HL-60/S4 treated with phorbol 12-myristate 13-acetate at 8.2 ng/mL for 4 days and 3 days (cell line): ENCODE data around the gene LARP1.
"Not testable (repeated sequence)": the region's sequence is repeated elsewhere in the genome, so short reads cannot be mapped to it uniquely, and the experiment has no call there.

Source experiments
- in situ Hi-C: fragments of 300-500 bp; cut with MboI; formaldehyde crosslinking; loops from 2 replicates; pipeline ENCODE4 v1.15.0; 2022; ENCODE audit warnings: low sequenced_read_pairs

LARP1 gene

DNA sequence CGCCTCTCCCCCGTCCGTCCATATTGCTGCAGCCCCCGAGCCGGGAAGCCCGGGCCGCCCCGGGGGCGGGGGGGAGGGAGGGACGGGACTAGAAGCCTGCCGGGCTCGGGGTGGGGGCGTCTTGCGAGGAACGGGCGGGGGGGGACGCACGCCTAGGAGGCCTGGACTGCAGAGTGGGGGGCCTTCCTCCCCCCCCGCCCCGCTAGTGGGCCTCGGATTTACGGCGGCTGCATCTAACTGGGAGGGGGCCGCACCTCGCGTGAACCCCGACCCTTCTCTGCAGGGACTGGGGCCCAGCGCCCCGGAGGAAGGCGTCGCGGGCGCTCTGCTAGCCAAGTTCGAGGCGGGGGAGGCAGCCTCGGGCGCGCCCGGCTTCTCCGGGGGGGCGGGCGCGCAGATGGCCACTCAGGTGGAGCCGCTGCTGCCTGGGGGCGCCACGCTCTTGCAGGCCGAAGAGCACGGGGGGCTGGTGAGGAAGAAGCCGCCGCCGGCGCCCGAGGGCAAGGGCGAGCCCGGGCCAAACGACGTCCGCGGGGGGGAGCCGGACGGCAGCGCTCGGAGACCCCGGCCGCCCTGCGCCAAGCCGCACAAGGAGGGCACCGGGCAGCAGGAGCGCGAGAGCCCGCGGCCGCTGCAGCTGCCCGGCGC, at the start of gene LARP1:
Gene LARP1, plus strand, starts transcription at position 17 of the 648 bp plus-strand sequence. Its CDS starts 381 bp downstream, at position 398.
- in situ Hi-C loops = no loop called here

DNA sequence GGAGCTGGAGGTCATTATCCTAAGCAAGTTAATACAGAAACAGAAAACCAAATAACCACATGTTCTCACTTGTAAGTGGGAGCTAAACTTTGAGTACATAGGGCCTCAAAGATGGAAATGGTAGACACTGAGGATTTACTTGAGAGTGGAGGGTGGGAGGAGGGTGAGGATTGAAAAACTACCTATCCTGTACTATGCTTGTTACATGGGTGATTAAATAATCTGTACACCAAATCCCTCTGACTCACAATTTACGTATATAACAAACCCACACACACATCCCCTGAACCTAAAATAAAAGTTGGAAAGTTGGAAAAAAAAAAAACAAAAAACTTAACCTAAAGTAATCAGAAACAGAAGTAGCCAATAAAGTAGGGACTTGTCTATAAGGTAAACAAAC, 48.8 kb upstream of the LARP1 start:
- in situ Hi-C loops = no loop called here

DNA sequence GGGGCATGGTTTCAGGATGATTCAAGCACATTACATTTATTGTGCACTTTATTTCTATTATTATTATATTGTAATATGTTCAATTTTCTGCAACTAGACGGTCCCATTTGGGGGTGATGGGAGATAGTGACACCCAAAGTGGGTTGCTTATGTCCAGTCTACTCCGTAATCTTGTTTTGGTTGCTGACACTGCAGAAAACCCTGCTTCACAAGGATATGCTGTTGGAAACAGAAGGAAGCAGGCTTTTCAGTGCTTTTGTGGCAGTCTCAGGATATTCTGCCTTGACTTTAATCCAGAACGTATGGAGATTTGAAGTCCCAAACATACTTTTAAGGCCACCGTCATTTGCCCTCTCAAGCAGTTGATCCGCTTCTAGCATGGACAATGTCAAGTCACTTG, 47.5 kb upstream of the LARP1 start:
- in situ Hi-C loops = no loop called here

DNA sequence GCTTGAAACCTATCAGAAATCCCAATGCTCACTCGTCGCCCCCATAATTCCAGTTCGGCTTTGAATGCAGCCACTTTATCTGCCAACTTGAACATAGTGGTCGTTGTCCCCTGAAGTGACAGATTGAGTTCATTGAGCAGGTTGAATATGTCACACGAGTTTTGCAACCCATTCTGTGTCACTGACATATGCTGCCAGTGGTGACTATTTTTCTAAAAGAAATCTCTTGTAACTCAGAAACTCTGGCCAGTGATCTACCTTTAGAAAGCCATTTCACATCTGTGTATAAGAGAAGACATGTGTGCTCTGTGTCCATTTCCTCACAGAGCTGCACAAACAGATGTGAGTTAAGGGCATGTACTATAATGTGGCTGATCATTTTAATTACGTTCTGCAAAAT, 47.0 kb upstream of the LARP1 start:
- in situ Hi-C loops = no loop called here

DNA sequence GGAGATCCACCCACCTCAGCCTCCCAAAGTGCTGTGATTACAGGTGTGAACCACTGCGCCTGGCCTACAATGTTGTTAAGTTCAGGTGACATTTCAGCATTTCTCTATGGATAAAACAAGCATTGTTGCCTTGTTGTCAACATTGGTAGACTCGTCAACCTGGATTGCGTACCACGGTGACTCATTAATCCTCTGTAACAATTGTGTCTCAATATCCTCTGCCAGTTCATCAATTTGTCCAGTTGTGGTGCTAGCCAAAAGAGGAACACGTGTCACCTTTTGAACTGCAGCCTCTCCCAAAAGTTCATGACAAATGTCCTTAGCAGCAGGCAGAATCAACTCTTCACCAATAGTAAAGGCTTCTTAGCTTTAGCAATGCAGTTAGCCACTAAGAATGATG, 46.3 kb upstream of the LARP1 start:
- in situ Hi-C loops = no loop called here

DNA sequence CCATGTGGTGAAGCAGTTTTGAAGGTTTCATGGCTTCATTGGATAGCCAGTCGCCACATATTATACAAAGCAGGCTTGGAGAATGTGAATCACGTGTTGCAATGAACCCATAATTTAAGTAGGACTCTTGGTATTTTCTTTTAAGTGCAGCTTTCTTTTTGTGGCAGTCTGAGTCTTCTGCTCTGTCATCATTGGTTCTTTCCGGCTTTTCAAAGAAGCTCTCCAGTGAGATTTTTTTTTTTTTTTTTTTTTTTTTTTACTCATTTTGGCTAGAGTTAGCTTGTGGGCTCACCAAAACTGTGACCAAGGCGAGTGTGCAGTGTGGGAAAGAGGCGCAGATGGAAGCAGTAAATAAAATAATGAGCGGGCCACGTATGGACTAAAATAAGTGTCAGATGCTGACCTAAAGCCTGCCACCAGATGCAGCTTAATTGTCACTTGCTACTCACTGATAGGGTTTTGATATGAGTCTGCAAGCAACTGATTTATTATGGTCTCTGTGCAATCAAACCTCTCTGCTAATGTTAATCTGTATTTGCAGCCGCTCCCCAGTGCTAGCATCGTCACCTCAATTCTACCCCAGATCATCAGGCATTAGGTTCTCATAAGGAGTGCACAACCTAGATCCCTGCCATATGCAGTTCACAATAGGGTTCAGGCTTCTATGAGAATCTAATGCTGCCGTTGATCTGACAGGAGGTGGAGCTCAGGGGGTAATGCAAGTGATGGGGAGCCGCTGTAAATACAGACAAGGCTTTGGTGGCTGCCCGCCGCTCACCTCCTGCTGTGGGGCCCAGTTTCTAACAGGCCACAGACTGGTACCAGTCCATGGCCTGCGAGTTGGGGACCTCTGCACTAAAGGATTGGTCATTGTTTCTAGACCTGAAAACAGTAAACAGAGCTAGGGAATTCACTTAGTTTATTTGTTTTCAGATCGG, 45.5 kb upstream of the LARP1 start:
- in situ Hi-C loops = no loop called here

DNA sequence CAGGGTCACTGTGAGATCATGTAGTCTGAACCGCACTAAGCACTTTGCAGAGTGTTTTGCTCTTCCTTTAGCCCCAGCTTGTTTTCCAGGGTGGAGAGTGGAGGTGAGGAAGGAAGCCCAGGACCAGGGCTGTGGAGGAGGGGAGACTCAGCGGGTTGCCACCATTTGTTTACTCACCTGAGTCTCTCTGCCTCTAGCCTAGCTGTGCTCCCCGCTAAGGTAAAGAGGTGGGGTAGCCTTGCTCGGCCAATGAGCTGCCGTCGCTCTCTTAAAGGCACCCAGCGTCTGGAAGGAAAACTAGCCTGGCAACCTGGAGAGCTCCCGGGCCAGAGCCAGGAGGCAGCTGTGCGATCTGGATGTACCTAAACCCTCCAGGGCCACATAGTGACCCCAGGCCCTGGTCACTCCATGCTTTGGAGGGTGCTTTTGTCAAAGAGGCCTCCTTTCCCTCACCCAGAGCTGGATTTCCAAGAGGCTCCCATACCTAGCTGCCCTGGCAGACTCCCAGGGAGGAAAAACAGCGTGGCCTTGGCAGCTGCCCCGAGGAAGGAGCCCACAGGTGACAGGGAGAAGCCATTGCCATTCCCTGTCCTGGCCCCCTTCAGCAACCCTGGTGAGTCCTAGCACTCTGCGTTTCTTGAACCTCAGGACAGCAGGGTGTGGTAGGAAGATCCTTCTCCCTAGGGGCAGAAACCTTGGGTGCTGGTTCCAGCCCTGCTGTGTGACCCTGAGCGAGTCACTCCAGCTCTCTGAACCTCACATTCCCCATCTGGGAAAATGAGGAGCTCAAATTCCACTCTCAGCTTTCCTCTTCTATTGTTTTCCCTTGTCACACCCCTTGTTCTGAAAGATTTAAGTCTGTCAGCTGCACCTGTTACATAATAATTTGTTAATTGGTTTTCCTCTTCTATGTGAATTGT, 42.4 kb upstream of the LARP1 start:
- in situ Hi-C loops = no loop called here

DNA sequence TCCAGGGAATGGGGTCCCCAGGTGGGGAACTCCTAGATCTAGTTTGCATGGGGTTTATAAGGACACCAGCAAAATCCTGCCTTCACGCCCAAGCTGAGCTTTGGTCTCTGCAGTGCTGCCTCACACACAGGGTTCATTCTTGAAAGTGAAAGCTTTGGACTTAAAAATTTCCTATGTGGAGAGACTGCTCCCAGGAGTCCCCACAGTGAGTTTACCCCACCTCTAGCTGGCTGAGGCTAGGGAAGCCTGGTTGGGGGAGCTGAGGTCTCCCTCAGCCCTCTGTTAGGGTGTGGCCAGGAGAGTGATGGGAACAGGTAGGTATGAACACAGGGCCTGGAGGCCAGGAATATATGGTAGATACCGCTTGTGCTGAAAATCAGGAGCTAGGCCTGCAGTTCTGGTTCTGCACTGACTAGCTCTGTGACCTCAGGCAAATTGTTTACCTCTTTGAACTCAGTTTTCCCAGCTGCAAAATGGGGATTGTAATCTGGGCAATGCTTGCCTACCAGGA, 41.5 kb upstream of the LARP1 start:
- in situ Hi-C loops = no loop called here

DNA sequence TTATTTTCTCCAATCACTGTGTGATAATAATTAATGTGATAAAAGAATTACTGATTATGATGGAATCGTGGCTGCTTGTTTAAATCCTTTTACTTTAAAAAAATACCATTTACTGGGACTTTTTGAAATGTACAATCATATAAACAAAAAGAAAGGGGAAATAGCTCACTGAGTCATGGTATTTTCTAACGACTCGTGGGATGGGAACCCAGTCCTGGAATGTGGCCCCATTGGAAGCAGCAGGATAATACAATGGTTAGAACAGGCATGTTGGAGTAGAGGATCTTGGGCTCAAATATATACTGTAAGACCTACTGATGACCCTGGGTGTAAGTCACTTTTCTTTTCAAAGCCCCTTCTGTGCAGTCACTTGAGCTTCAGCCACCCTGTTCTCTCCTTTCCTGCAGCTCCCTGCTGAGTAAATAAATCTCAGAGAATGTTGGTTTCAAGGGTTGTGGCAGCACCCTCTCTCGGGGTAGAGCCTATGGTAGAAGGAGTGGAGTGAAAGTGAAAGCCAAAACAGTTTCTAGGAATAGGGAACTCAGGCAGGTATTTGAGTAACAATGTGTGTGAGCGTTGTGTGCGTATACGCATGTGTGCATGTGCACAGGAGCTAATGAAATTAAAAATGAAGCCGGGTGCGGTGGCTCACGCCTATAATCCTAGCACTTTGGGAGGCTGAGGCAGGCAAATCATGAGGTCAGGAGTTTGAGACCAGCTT, 40.8 kb upstream of the LARP1 start:
- in situ Hi-C loops = no loop called here

DNA sequence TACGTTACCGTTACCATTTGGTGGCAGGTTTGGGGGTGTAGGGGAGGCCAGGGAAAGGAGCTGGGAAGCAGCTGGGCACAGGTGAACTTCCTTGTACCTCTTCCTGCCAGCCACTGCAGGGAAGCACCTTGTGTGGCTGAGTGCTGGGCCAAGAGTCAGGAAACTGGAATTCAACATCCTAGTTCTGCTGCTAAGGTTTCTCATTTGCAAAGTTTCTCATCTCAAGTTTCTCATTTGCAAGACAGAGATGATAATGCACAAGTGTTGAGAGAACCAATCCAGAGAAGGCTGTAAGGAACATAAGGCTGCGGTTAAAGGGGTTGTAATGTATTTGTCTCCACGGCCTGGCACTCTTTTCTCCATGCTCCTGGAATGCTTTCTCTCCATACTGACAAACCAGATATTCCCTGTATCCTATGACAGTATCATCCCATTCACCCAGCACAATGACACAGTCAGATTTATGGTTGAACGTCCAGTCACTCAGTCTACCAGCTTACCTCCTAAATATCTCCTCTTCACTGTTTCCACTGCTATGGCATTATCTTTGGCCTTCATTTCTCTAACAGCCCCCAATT, 33.6 kb upstream of the LARP1 start:
- in situ Hi-C loops = no loop called here

DNA sequence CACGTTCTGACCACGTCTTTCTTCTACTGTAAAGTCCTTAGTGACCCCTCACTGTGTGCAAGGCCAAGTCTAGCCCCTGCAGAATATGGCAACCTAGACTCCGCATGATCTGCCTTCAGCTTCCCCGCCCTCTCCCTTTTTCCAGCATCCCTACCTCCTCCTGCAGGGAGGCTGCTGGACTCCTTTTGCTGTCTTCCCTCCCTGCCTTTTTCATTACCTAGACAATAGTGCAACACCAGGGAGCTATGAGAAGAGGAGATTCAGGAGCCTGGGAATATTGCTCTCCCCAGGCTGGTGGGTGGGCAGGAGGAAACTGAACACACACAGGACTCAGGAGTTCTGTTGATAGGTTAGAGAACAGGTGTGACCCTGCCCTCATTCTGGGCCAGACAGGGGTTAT, 33.1 kb upstream of the LARP1 start:
- in situ Hi-C loops = no loop called here

DNA sequence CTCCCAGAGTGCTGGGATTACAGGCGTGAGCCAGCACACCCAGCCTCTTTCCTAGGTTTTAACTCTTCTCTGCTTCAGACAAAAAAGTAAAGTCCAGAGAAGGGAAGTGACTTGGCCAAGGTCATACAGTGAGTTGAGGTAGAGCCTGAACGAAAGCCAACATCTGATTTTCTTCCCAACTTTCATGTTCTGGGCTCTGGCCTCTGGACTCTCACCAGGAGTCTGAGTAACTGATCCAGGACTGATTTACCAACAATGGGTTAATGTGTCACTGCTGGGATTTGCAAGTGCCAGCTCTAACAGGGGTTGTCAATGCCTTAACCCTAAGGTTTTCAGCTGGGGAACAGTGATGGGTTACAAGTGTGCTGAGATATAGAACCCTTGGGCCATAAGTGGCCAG, 32.2 kb upstream of the LARP1 start:
- in situ Hi-C loops = no loop called here

DNA sequence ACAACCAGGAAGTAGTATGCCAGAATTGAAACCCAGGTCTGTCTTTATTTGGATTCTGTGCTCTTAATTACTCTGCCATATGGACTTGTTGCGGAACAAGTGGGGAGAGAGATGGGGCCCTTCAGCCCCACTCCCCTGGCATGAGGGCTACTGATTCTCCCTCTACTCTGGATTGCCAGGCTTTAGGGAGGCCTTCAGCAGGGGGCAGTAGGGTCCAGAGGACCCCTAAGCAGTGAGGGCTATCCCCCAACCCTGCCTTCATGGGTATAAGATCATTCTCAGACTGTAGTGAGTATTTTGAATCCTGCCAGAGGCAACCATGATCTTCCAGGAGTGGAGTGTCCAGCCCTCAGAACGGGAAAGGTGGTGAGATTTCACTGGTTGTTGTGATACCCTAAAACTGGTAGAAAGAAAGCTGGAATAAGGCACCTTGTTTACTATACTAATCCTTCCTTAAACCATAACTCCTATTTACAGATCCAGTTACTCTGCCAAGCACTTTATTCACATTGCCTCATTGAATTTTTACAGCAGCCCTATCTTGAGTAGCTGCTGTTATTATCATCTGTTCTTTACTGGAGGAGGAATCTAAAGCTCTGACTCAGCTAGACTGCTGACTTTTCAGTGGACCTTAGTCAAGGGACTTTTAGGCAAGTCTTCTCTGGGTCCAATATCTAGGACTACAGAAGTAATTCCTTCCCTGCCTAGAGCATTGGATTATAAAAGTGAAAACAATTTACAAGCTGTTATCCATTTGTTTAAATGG, 31.3 kb upstream of the LARP1 start:
- in situ Hi-C loops = no loop called here

DNA sequence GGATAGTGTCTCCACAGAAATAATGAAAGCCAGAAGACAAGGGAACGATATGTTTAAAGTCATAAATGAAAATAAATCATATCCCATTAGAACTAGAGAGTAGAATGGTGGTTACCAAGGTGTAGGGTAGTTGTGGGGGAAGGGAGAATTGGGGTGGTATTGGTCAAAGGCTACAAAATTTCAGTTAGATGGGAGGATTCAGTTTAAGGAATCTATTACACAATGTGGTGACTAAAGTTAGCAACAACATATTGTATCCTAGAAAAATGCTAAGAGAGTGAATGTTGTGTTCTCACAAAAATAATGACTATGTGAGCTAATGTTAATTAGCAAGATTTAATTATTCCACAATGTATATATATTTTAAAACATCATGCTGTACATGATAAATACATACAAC, 27.8 kb upstream of the LARP1 start:
- in situ Hi-C loops = no loop called here

DNA sequence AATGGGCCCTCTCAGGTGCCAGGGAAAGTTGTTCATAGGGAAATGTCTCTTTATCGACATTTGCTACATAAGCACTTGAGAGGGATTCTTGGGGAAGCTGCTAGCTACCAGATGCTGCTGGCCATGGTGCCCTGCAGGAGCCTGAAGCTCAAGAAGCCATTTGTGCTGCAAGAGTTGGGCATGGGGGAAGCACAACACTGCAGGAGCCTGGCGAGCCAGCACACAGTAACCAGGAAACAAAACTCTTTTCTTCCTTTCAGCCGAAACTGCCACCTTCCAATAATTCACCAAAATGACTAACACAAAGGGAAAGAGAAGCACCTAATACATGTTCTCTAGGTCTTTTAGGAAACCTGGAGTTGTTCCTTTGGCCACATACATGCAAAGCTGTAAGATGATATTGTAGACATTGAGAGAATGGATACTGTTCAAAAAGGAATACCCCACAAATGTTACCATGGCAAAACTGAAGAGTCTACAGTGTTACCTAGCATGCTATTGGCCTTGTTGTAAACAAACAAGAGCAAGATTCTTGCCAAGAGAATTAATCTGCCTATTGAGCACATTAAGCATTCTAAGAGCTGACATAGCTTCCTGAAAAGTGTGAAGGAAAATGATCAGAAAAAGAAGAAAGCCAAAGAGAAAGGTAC, 26.1 kb upstream of the LARP1 start:
- in situ Hi-C loops = no loop called here

DNA sequence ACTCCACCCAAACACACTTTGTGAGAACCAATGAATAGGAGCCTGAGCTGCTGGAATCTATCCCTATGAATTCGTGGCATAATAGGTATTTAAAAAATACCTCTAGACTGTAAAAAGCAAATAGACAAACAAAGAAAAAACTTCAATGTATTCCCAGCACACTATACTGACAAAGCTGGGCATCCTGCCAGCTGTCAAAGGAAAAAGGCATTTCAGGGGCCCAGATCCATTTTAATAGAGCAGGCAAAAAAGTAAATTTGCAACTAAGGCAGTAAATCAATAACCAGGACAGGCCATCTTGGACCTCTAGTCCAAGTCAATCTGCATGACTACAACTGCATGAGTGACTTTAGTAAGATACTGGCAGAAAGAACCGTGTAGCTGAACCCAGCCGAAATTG, 25.6 kb upstream of the LARP1 start:
- in situ Hi-C loops = no loop called here

DNA sequence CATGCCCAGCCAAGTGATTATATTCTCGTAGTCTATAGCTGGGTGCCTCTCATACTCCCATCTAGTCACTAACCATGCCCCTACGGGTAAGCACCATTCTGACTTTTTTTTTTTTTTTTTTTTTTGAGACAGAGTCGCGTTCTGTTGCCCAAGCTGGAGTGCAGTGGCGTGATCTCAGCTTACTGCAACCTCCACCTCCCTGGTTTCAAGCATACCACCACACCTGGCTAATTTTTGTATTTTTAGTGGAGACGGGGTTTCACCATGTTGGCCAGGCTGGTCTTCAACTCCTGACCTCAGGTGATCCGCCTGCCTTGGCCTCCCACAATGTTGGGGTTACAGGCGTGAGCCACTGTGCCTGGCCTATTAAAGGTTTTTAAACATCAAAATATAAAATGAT, 24.4 kb upstream of the LARP1 start:
- in situ Hi-C loops = not testable (repeated sequence)

DNA sequence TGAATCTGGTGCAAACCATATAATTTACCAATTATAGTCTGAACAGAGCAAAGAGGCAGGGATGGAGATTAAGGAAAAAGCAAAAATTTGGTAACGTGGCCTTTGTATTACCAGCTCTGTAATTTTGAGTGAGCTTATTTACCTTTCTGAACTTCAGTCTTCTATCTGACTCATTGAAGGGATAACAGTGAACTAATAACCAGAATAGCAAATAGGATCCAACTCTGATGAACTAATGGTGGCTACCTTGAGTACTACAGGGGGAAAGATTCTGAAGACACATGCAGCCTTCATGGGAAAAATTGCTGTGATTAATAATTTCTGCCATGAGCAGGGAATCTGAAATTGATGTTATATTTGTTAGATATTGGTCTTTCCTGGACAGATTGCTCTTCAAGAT, 23.0 kb upstream of the LARP1 start:
- in situ Hi-C loops = no loop called here
